ENCODE measurements around the gene ACOT11. TPM values are rescaled to one million over a fixed set of nuclear protein-coding genes. Genes with fewer than 3 reads are reported as not detected.

ACOT11 gene
- total and polyA plus RNA-seq, 2 of the 4 experiments (the other 2 are of a cell fraction): 2.5 to 2.7 TPM

DNA sequence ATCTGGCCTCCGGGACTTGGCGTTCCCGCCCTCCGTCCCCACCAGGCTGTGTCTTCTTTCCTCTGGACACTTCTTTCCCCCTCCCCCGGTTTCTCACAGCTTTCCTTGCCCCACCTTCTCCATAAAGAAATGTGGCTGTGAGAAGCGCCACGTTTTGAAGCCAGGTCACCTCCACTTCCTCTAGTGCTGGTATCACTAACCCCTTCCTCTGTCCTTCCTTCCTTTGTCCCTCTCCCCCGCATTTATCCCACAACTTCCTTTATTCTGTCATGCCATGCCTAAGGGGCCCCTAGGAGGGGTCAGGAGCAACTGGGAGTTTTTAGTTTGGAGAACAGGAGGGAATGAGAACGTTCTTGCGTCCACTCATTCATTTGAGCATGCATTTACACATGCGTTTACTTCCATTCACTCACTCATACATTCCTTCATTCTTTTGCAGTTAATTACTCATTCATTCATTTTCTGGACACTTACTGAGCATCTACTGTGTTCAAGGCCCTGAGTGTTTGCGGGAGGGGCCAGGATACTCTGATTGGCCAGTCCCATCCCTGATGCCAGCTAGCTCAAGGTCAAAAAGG is 5.0 kb upstream of the ACOT11 start:
- intact Hi-C loops (cut with micrococcal nuclease) (no loop called here), dilution Hi-C loops (cut with HindIII; ENCODE audit: low sequenced_read_pairs, unreplicated experiment) (no loop called here), in situ Hi-C loops (cut with MboI; ENCODE audit: low sequenced_read_pairs) (no loop called here)
- 30% methylated on average over 2 of the region's 12 CpGs; no CpG with 5 or more reads in 1 of the 2 experiments for WGBS, 2 experiments (ENCODE audit: extremely low coverage in 2 of 2, insufficient read length in 1 of 2)
- BruUV-seq (replicated peaks): no TSS peak
- Histone ChIP-seq H2BK5ac (ENCODE audit: low read depth, low read length, poor library complexity, severe bottlenecking) (peak overlapping the region; percentile 89), H2AK9ac (replicated peaks; ENCODE audit: low read depth, low read length, poor library complexity) (peak overlapping the region; percentile 75), H3K9ac (ENCODE audit: low read depth, low read length) (peak overlapping the region; percentile 8; the same call in 1 of the 2 replicates), H2BK20ac (ENCODE audit: low read depth, low read length) (peak overlapping the region; percentile 86; the same call in 1 of the 2 replicates), H2AK5ac (ENCODE audit: low read depth, low read length) (peak overlapping the region; percentile 84), H3K9me3 (ENCODE audit: control insufficient read depth, insufficient read depth, low read length) (no peaks in the 10 kb centered on the region), H3K4ac (ENCODE audit: low read depth, low read length) (peak overlapping the region; percentile 82), H3K4me3 (ENCODE audit: insufficient read depth, low read depth, low read length) (no peak overlapping the region), H3K4me1 (ENCODE audit: control insufficient read depth, insufficient read depth, low read length) (peaks cover 17% of the 10 kb centered on the region), H3K23ac (ENCODE audit: low read depth, low read length) (peak overlapping the region; percentile 59; the same call in 1 of the 2 replicates), H3K9me1 (ENCODE audit: insufficient read depth, low read length) (peaks cover 16% of the 10 kb centered on the region; the same call in 1 of the 2 replicates), H3K4me2 (ENCODE audit: low read depth, low read length) (0 out of 2 replicates have a peak overlapping the region, but pooled peaks have one; percentile 78), H2BK15ac (ENCODE audit: low read depth, low read length) (peak overlapping the region; percentile 37; the same call in 1 of the 3 replicates), H4K8ac (ENCODE audit: low read depth in 2 of 2, low read length in 2 of 2) (peak overlapping the region; percentile 52 to 64; a peak in 3 of 4 replicates), H4K5ac (ENCODE audit: low read depth, low read length) (no peak overlapping the region), H3K27me3 (ENCODE audit: control insufficient read depth, insufficient read depth, low read length) (peaks cover 2% of the 10 kb centered on the region; the same call in 1 of the 2 replicates), H3K36me3 (ENCODE audit: control insufficient read depth, insufficient read depth, low read length) (no peaks in the 10 kb centered on the region), H3K14ac (replicated peaks; ENCODE audit: low read depth, low read length) (peak overlapping the region; percentile 63), H3K18ac (ENCODE audit: low read depth, low read length) (no peak overlapping the region), H4K91ac (ENCODE audit: insufficient read depth, low read depth, low read length) (peak overlapping the region; percentile 71; the same call in 1 of the 2 replicates), H4K20me1 (ENCODE audit: insufficient read depth, low read length) (no peaks in the 10 kb centered on the region), H2BK120ac (ENCODE audit: low read depth, low read length) (peak overlapping the region; percentile 84), H3K79me1 (ENCODE audit: low read depth in 1 of 2, low read length in 2 of 2) (0 out of 4 replicates have a peak, but pooled peaks cover 0 to 3% of the 10 kb centered on the region in 2 experiments), H3K27ac (ENCODE audit: insufficient read depth, low read length) (no peak overlapping the region; the same call in 1 of the 2 replicates), H2AFZ (replicated peaks; ENCODE audit: low read length, poor library complexity) (peak overlapping the region; percentile 92), H3K56ac (ENCODE audit: extremely low read depth, insufficient read depth, low read length) (no peak overlapping the region)
- CTCF ChIA-PET: interaction anchor here (1.3 kb wide), 1 partner anchor 11 kb away, joined by 4 read pairs; no protein-coding TSS in a partner anchor
- peak; percentile 35 for DNase-seq
- POLR2A ChIA-PET (ENCODE audit: unreplicated experiment): no interaction called here
- no peak for ATAC-seq (ENCODE audit: low read depth)
- TF ChIP-seq CHD1 (IDR thresholded peaks at IDR 0.05; ENCODE audit: low read depth, low read length) (0 out of 2 replicates have a peak, but pooled peaks have one; percentile 14), BHLHE40 (IDR thresholded peaks at IDR 0.05; ENCODE audit: low read depth, low read length) (no peak)
